Measurements from ENCODE around the gene CDX1. TPM values are rescaled to one million over a fixed set of nuclear protein-coding genes. Genes with fewer than 3 reads are reported as not detected.
A peak's percentile ranks its signal among the peaks of the same experiment; 100 is the strongest.
"Not testable (repeated sequence)": the region's sequence is repeated elsewhere in the genome, so short reads cannot be mapped to it uniquely, and the experiment has no call there.

The CDX1 gene
- total RNA-seq, 1 experiment from 2014 or later: not detected

DNA sequence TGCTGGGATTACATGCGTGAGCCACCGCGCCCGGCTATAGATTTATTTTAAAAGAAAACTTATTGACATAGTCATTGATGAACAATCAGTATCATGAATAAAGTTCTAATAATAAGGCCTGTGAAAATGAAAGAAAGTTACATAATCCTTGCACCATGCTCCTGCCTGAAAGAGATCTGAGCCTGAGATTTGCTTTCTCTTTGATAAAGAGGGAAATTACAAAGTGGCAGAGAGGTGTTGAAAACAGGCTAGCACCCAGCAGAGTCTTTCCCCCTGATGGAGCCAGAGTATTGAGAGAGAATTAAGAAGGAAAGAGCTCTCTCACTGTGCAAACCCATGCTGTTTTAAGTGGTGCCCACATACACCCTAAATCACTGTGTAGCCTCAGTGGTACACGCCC, 60.5 kb downstream of the CDX1 start:
- no peak overlapping the region for H3K27ac Mint-ChIP-seq (ENCODE audit: low read depth, unreplicated experiment)
- H3K4me1 Mint-ChIP-seq (ENCODE audit: insufficient read depth, unreplicated experiment): peaks cover 10% of the 10 kb centered on the region
- DNase-seq (ENCODE audit: unreplicated experiment): no peak
- no peaks in the 10 kb centered on the region for H3K9me3 Mint-ChIP-seq (ENCODE audit: unreplicated experiment)
- H3K27me3 Mint-ChIP-seq (ENCODE audit: insufficient read depth, unreplicated experiment): no peaks in the 10 kb centered on the region
- no peaks in the 10 kb centered on the region for H3K36me3 Mint-ChIP-seq (ENCODE audit: insufficient read depth, unreplicated experiment)
- CTCF ChIA-PET: interaction anchor here (0.6 to 2.6 kb wide), 8 partner anchors 9 to 400 kb away, joined by 3 to 13 read pairs (median 4); no protein-coding TSS in a partner anchor
- intact Hi-C loops (cut with micrococcal nuclease): no loop called here
- TF ChIP-seq, protein P1, sequence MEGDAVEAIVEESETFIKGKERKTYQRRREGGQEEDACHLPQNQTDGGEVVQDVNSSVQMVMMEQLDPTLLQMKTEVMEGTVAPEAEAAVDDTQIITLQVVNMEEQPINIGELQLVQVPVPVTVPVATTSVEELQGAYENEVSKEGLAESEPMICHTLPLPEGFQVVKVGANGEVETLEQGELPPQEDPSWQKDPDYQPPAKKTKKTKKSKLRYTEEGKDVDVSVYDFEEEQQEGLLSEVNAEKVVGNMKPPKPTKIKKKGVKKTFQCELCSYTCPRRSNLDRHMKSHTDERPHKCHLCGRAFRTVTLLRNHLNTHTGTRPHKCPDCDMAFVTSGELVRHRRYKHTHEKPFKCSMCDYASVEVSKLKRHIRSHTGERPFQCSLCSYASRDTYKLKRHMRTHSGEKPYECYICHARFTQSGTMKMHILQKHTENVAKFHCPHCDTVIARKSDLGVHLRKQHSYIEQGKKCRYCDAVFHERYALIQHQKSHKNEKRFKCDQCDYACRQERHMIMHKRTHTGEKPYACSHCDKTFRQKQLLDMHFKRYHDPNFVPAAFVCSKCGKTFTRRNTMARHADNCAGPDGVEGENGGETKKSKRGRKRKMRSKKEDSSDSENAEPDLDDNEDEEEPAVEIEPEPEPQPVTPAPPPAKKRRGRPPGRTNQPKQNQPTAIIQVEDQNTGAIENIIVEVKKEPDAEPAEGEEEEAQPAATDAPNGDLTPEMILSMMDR (IDR thresholded peaks at IDR 0.05; ENCODE audit: unreplicated experiment): no peak
- no TSS peak for BruUV-seq (replicated peaks)
- POLR2A ChIA-PET: no interaction called here
- H3K4me3 Mint-ChIP-seq (ENCODE audit: unreplicated experiment): no peak overlapping the region

DNA sequence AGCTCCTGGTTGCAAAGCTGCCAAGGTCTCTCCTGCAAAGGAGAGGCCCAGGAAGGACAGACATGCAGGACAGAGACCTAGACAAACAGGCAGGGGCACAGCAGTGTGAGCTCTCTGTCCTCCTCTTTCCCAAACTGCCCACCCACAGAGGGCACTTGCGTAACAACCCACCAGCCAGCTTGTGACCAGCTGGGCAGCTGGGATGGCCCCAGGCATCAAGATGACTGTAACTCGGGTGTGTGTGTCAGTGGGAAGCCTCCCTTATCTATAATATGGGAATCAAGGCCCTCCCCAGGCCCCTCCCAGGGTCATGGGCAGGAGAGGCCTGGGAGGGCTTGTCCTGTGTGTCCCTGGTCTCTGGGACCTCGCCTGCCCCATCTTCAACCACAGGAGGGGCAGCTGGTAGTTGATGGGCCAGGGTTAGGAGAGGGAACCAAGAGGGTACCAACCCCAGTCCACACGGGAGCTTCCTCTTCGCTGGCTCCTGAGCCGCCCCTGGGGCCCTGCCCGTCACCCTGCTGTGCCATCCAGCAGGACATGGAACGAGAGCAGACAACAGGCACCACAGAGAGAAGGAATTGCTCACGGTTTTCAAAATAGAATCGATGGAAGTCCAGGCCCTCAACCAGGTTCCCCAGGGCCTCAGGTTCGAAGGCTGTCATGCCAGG, 61.2 kb downstream of the CDX1 start:
- DNase-seq (ENCODE audit: unreplicated experiment): peak; percentile 67
- peaks cover 10% of the 10 kb centered on the region for H3K4me1 Mint-ChIP-seq (ENCODE audit: insufficient read depth, unreplicated experiment)
- H3K27me3 Mint-ChIP-seq (ENCODE audit: insufficient read depth, unreplicated experiment): no peaks in the 10 kb centered on the region
- intact Hi-C loops (cut with micrococcal nuclease): no loop called here
- no peaks in the 10 kb centered on the region for H3K36me3 Mint-ChIP-seq (ENCODE audit: insufficient read depth, unreplicated experiment)
- ChIA-PET POLR2A (no interaction called here), CTCF (interaction anchor here (0.6 to 2.6 kb wide), 8 partner anchors 10 to 400 kb away, joined by 3 to 13 read pairs (median 4); no protein-coding TSS in a partner anchor)
- H3K27ac Mint-ChIP-seq (ENCODE audit: low read depth, unreplicated experiment): no peak overlapping the region
- no peak overlapping the region for H3K4me3 Mint-ChIP-seq (ENCODE audit: unreplicated experiment)
- no TSS peak for BruUV-seq (replicated peaks)
- TF ChIP-seq, protein P1 (IDR thresholded peaks at IDR 0.05; ENCODE audit: unreplicated experiment): no peak
- H3K9me3 Mint-ChIP-seq (ENCODE audit: unreplicated experiment): no peaks in the 10 kb centered on the region

DNA sequence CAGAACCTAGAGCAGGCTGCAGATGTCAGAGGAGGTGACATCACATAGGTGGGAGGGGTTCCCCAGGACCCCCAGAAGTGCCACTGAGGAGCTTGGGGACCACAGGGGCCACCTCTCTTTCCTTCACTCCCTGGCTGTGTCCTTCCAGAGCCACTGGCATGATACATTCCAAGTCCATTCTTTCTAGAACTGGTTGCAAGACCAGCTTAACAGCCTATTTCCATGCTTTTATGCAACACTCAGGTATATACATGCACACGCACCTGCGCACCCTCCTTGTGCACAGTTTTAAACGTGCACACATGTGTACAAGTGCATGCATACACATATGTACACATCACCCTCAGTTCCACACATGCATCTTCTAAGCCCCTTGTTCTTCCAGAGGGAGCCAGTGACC, 63.0 kb downstream of the CDX1 start:
- H3K4me1 Mint-ChIP-seq (ENCODE audit: insufficient read depth, unreplicated experiment): peaks cover 10% of the 10 kb centered on the region
- TF ChIP-seq, protein P1 (IDR thresholded peaks at IDR 0.05; ENCODE audit: unreplicated experiment): no peak
- no peak overlapping the region for H3K27ac Mint-ChIP-seq (ENCODE audit: low read depth, unreplicated experiment)
- ChIA-PET CTCF (interaction anchor here (0.8 to 1.9 kb wide), 4 partner anchors 11 to 120 kb away, joined by 3 to 10 read pairs (median 6); no protein-coding TSS in a partner anchor), POLR2A (no interaction called here)
- no peaks in the 10 kb centered on the region for H3K9me3 Mint-ChIP-seq (ENCODE audit: unreplicated experiment)
- H3K36me3 Mint-ChIP-seq (ENCODE audit: insufficient read depth, unreplicated experiment): no peaks in the 10 kb centered on the region
- no peak for DNase-seq (ENCODE audit: unreplicated experiment)
- no peaks in the 10 kb centered on the region for H3K27me3 Mint-ChIP-seq (ENCODE audit: insufficient read depth, unreplicated experiment)
- intact Hi-C loops (cut with micrococcal nuclease): no loop called here
- no peak overlapping the region for H3K4me3 Mint-ChIP-seq (ENCODE audit: unreplicated experiment)
- BruUV-seq (replicated peaks): no TSS peak

DNA sequence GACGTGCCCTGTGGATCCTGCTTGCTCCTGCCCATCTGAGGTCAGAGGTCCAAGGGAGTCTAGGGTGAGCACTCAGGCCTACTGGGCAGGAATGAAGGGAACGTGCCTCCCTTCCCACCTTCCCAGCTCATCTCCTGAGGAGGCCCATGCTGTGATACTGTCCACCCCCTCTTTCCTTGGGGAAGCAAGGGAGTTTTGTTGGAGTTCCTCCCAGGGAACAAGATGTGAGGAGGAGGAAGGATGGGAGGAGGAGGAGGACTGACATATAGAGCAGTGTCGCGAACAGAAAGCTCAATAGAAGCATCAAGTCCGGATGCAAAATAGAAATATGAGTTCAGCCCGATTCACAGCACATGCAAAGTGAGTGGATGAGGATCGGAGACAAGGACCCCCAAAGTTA, 64.3 kb downstream of the CDX1 start:
- Mint-ChIP-seq H3K27me3 (ENCODE audit: insufficient read depth, unreplicated experiment) (no peaks in the 10 kb centered on the region), H3K36me3 (ENCODE audit: insufficient read depth, unreplicated experiment) (no peaks in the 10 kb centered on the region), H3K4me3 (ENCODE audit: unreplicated experiment) (no peak overlapping the region), H3K27ac (ENCODE audit: low read depth, unreplicated experiment) (no peak overlapping the region), H3K9me3 (ENCODE audit: unreplicated experiment) (no peaks in the 10 kb centered on the region), H3K4me1 (ENCODE audit: insufficient read depth, unreplicated experiment) (peaks cover 10% of the 10 kb centered on the region)
- POLR2A ChIA-PET: no interaction called here
- TF ChIP-seq, protein P1 (IDR thresholded peaks at IDR 0.05; ENCODE audit: unreplicated experiment): no peak
- CTCF ChIA-PET: interaction anchor here (0.6 to 1.4 kb wide), 6 partner anchors 19 to 396 kb away, joined by 3 to 6 read pairs (median 4); no protein-coding TSS in a partner anchor
- intact Hi-C loops (cut with micrococcal nuclease): no loop called here
- BruUV-seq (replicated peaks): no TSS peak
- DNase-seq (ENCODE audit: unreplicated experiment): no peak

DNA sequence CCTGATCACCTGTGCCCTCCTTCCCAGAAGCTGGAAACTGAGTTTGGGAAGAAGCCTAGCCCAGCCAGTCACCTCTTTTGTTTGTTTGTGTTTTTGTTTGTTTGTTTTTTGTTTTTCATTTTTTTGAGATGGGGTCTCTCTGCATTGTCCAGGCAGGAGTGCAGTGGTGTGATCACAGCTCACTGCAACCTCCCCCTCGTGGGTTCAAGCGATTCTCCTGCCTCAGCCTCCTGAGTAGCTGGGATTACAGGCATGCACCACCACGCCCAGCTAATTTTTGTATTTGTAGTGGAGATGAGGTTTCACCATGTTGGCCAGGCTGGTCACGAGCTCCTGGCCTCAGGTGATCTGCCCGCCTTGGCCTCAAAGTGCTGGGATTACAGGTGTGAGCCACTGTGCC, 67.1 kb downstream of the CDX1 start:
- H3K27ac Mint-ChIP-seq (ENCODE audit: low read depth, unreplicated experiment); H3K9me3 Mint-ChIP-seq (ENCODE audit: unreplicated experiment); H3K4me3 Mint-ChIP-seq (ENCODE audit: unreplicated experiment); H3K36me3 Mint-ChIP-seq (ENCODE audit: insufficient read depth, unreplicated experiment); DNase-seq (ENCODE audit: unreplicated experiment); H3K4me1 Mint-ChIP-seq (ENCODE audit: insufficient read depth, unreplicated experiment); intact Hi-C loops (cut with micrococcal nuclease); H3K27me3 Mint-ChIP-seq (ENCODE audit: insufficient read depth, unreplicated experiment); BruUV-seq (replicated peaks): not testable (repeated sequence)
- POLR2A ChIA-PET: interaction anchor here (0.6 kb wide), 1 partner anchor 131 kb away, joined by 3 read pairs; no protein-coding TSS in a partner anchor
- CTCF ChIA-PET: interaction anchor here (0.7 to 2.4 kb wide), 8 partner anchors 13 to 188 kb away, joined by 3 to 15 read pairs (median 4); no protein-coding TSS in a partner anchor

Measured in MCF 10A (cell line).